Neural crest cell (in vitro differentiated cells): ENCODE results near the gene GSTCD. TPM values are rescaled to one million over a fixed set of nuclear protein-coding genes. Genes with fewer than 3 reads are reported as not detected.

Experiments
- DNase-seq: peaks from one replicate; pipeline ENCODE4 v3.0.0; 2021; ENCODE audit warnings: low read depth, mixed read lengths, low spot score
- H3K27ac Mint-ChIP-seq: one replicate; pipeline ENCODE4 v1.8.0; 2021; ENCODE audit warnings: mild to moderate bottlenecking, mixed read lengths; ENCODE audit not compliant: unreplicated experiment
- H3K27me3 Mint-ChIP-seq: 2 replicates; pipeline ENCODE4 v1.8.0; 2021; ENCODE audit warnings: low read depth, mild to moderate bottlenecking, mixed read lengths
- H3K36me3 Mint-ChIP-seq: 2 replicates; pipeline ENCODE4 v1.8.0; 2021; ENCODE audit warnings: low read depth, mild to moderate bottlenecking, mixed read lengths
- H3K4me1 Mint-ChIP-seq: 2 replicates; pipeline ENCODE4 v1.8.0; 2021; ENCODE audit warnings: mixed read lengths
- H3K4me3 Mint-ChIP-seq: one replicate; pipeline ENCODE4 v1.8.0; 2021; ENCODE audit warnings: mild to moderate bottlenecking, mixed read lengths
- H3K9me3 Mint-ChIP-seq: 2 replicates; pipeline ENCODE4 v1.8.0; 2021; ENCODE audit warnings: mixed read lengths
- total RNA-seq: library from RNA; stranded (reverse); gene quantifications from 2 replicates; pipeline ENCODE4 v1.2.1, GENCODE V29; 2021
- TF ChIP-seq, protein P1 (sequence below): fragments of 200-600 bp; sonication (generic); conservative IDR thresholded peaks from 2 replicates; pipeline ENCODE4 v1.5.0; 2021; ENCODE audit warnings: antibody characterized with exemption, mild to moderate bottlenecking

Gene GSTCD
- total RNA-seq, 1 donor from 2014 or later: 30.6 TPM

DNA sequence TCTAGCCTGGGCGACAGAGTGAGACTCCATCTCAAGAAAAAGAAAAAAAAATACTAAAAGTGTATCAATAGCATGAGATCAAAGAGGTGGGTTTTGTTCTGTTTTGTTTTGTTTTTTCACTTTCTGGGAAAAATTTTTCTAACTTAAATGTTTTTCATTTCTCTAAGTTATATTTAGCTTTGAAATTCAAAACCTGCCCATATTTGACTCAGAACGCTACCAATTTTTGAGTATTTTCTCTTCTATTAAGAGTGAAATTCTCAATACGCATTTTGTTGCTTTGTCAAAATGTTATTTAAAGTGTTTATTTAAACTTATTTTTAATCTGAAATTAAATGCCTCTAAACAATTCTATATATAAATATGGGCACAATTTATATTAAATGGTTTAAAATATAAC, 39.6 kb downstream of the GSTCD start:
- H3K27me3 Mint-ChIP-seq: no peaks in the 10 kb centered on the region
- TF ChIP-seq, protein P1, sequence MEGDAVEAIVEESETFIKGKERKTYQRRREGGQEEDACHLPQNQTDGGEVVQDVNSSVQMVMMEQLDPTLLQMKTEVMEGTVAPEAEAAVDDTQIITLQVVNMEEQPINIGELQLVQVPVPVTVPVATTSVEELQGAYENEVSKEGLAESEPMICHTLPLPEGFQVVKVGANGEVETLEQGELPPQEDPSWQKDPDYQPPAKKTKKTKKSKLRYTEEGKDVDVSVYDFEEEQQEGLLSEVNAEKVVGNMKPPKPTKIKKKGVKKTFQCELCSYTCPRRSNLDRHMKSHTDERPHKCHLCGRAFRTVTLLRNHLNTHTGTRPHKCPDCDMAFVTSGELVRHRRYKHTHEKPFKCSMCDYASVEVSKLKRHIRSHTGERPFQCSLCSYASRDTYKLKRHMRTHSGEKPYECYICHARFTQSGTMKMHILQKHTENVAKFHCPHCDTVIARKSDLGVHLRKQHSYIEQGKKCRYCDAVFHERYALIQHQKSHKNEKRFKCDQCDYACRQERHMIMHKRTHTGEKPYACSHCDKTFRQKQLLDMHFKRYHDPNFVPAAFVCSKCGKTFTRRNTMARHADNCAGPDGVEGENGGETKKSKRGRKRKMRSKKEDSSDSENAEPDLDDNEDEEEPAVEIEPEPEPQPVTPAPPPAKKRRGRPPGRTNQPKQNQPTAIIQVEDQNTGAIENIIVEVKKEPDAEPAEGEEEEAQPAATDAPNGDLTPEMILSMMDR: no peak
- no peak overlapping the region for H3K4me3 Mint-ChIP-seq
- H3K4me1 Mint-ChIP-seq: no peaks in the 10 kb centered on the region
- H3K9me3 Mint-ChIP-seq: peaks cover 2% of the 10 kb centered on the region
- DNase-seq: no peak
- no peak overlapping the region for H3K27ac Mint-ChIP-seq
- peaks cover 11% of the 10 kb centered on the region for H3K36me3 Mint-ChIP-seq

DNA sequence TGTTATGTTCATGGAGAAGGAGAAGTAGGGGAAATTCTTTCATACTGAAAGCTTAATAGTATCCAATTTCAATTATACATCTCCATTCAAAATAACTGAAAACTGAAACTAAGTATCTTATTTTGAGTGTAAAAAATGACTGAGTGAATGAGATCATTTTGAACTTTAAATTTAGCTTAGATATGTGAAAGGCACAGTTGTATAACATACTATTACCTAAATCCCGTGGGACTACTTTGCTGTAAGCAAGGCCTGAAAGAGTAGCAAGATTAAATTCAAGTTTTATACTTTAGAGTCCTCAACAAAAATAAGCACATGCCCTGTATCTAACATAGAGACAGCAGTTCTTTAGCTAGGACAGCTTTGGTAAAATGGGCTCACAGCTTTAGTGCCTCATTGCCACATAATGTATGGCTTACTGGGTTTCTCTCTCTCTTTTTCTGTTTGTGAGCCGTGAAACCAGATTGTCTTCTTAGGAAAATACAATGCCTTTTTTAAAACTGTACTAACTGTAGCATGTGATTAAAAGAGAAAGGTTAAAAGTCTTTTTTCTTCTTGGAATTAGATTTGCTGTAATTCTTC, 43.2 kb downstream of the GSTCD start:
- TF ChIP-seq, protein P1: no peak
- Mint-ChIP-seq H3K4me1 (no peaks in the 10 kb centered on the region), H3K9me3 (peaks cover 2% of the 10 kb centered on the region), H3K36me3 (peaks cover 6% of the 10 kb centered on the region), H3K27me3 (no peaks in the 10 kb centered on the region), H3K4me3 (no peak overlapping the region), H3K27ac (no peak overlapping the region)
- DNase-seq: no peak

DNA sequence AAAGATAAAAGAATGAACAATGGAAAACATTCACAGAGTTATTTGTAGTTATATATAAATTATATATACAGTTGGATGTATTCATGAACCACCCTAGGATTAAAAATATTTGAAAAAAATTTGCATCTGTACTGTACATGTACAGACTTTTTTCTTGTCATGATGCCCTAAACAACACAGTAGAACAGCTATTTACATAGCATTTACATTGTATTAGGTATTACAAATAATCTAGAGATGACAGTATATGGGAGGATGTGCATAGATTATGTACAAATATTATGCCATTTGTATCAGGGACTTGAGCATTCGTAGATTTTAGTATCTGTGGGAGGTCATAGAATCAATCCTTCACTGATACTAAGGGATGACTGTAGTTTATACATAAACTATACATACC, 44.8 kb downstream of the GSTCD start:
- TF ChIP-seq, protein P1: no peak
- no peak overlapping the region for H3K4me3 Mint-ChIP-seq
- DNase-seq: no peak
- peaks cover 2% of the 10 kb centered on the region for H3K9me3 Mint-ChIP-seq
- no peaks in the 10 kb centered on the region for H3K4me1 Mint-ChIP-seq
- H3K27me3 Mint-ChIP-seq: no peaks in the 10 kb centered on the region
- H3K27ac Mint-ChIP-seq: no peak overlapping the region
- H3K36me3 Mint-ChIP-seq: peaks cover 6% of the 10 kb centered on the region

DNA sequence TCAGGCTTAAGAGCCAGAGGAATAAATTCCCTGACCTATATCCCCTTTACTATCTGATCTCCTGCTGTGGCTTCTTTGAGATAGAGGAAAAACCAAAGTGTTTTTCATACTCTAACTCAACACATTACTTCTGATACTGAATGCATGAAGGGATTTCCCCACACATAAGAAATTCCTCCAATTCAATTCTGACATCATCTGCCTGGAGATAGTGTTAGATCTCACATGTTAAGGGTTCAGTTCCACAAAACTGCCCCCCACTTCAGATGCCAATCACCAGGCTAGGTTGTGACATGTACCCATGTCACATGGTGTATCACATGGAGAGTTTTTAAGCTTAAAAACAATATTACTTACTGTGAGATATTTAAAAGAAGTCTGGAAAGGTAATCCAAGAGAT, 46.8 kb downstream of the GSTCD start:
- Mint-ChIP-seq H3K4me3 (no peak overlapping the region), H3K36me3 (peaks cover 4% of the 10 kb centered on the region), H3K27ac (no peak overlapping the region), H3K4me1 (no peaks in the 10 kb centered on the region), H3K9me3 (no peaks in the 10 kb centered on the region), H3K27me3 (no peaks in the 10 kb centered on the region)
- TF ChIP-seq, protein P1: no peak
- DNase-seq: no peak

DNA sequence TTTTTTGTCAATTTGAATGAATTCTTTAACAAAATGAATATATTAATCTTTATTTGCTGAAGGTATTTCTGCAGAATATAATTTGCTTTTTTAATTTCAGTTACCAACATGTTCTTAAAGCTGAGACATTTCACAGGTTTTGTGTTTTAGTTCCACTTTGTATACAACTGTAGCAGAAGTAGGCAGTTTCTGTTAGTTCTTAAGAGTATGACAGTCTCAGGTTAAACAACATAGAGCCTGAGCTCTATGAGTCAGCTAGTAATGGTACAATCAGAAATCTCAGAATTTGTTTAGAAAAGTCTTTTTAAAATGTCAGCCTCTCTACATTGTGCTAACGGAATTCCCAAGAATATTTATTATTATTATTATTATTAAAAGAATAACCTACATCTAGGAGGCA, 50.4 kb downstream of the GSTCD start:
- no peak overlapping the region for H3K27ac Mint-ChIP-seq
- no peaks in the 10 kb centered on the region for H3K9me3 Mint-ChIP-seq
- no peaks in the 10 kb centered on the region for H3K36me3 Mint-ChIP-seq
- H3K4me3 Mint-ChIP-seq: no peak overlapping the region
- H3K27me3 Mint-ChIP-seq: no peaks in the 10 kb centered on the region
- H3K4me1 Mint-ChIP-seq: no peaks in the 10 kb centered on the region
- no peak for DNase-seq
- TF ChIP-seq, protein P1: no peak
